IMR-90 (cell line): ENCODE measurements around the gene TEK. TPM values are rescaled to one million over a fixed set of nuclear protein-coding genes. Genes with fewer than 3 reads are reported as not detected.

Experiments
- ATAC-seq: fragments of 200-7000 bp; cut with Tn5 transposase; 2 replicates; pipeline ENCODE4 v1.9.1; 2020; ENCODE audit warnings: low read depth, mild to moderate bottlenecking, moderate library complexity
- BruUV-seq: library from RNA; stranded (reverse); fragments of 400-500 nt; replicated peaks from 2 replicates; lab custom pipeline; 2021; lab: Mats Ljungman, UMichigan
- CTCF ChIA-PET: fragments of 300-600 bp; formaldehyde crosslinking; extraction: SDS; loops from one replicate; lab custom pipeline; 2021; ENCODE audit warnings: antibody characterized with exemption; lab: Yijun Ruan, JAX
- POLR2A ChIA-PET: fragments of 300-600 bp; sonication (Branson Sonifier 250); formaldehyde crosslinking; loops from one replicate; lab custom pipeline; 2022; ENCODE audit warnings: antibody characterized with exemption; ENCODE audit not compliant: unreplicated experiment; lab: Charles Lee
- DNase-seq: peaks from one replicate; pipeline ENCODE4 v3.0.0; 2013
- H2AFZ ChIP-seq: replicated peaks from 2 replicates; pipeline ENCODE3; 2013; ENCODE audit warnings: low read length, mild to moderate bottlenecking; ENCODE audit not compliant: poor library complexity
- H2AK5ac ChIP-seq: 2 replicates; pipeline ENCODE4 v1.6.1; 2013; ENCODE audit warnings: low read depth, low read length, inconsistent platforms
- H2AK9ac ChIP-seq: replicated peaks from 2 replicates; pipeline ENCODE3; 2013; ENCODE audit warnings: mild to moderate bottlenecking, low read depth, low read length, moderate library complexity; ENCODE audit not compliant: poor library complexity
- H2BK120ac ChIP-seq: 2 replicates; pipeline ENCODE4 v1.6.1; 2013; ENCODE audit warnings: low read depth, low read length, inconsistent platforms
- H2BK15ac ChIP-seq: 3 replicates; pipeline ENCODE4 v1.6.1; 2013; ENCODE audit warnings: low read depth, low read length, inconsistent platforms
- H2BK20ac ChIP-seq: 2 replicates; pipeline ENCODE4 v1.6.1; 2013; ENCODE audit warnings: low read depth, mild to moderate bottlenecking, inconsistent platforms, low read length, moderate library complexity
- H2BK5ac ChIP-seq: 2 replicates; pipeline ENCODE4 v1.6.1; 2013; ENCODE audit warnings: mild to moderate bottlenecking, low read depth, low read length, inconsistent platforms; ENCODE audit not compliant: poor library complexity, severe bottlenecking
- H3K14ac ChIP-seq: replicated peaks from 2 replicates; pipeline ENCODE4 v1.6.1; 2013; ENCODE audit warnings: low read depth, low read length, inconsistent platforms
- H3K18ac ChIP-seq: 2 replicates; pipeline ENCODE4 v1.6.1; 2013; ENCODE audit warnings: low read depth, low read length, control low read depth
- H3K23ac ChIP-seq: 2 replicates; pipeline ENCODE4 v1.6.1; 2013; ENCODE audit warnings: low read depth, low read length, inconsistent platforms
- H3K27ac ChIP-seq: 2 replicates; pipeline ENCODE4 v1.5.1; 2013; ENCODE audit warnings: mild to moderate bottlenecking, control low read depth, low read length; ENCODE audit not compliant: insufficient read depth
- H3K27me3 ChIP-seq: 2 replicates; pipeline ENCODE4 v1.6.1; 2013; ENCODE audit warnings: low read length; ENCODE audit not compliant: control insufficient read depth, insufficient read depth
- H3K36me3 ChIP-seq: 2 replicates; pipeline ENCODE4 v1.6.1; 2013; ENCODE audit warnings: low read length, mixed read lengths; ENCODE audit not compliant: control insufficient read depth, insufficient read depth
- H3K4ac ChIP-seq: 2 replicates; pipeline ENCODE4 v1.6.1; 2013; ENCODE audit warnings: low read depth, low read length, inconsistent platforms
- H3K4me1 ChIP-seq: 2 replicates; pipeline ENCODE4 v1.6.1; 2013; ENCODE audit warnings: low read length, mixed read lengths; ENCODE audit not compliant: control insufficient read depth, insufficient read depth
- H3K4me2 ChIP-seq: 2 replicates; pipeline ENCODE4 v1.6.1; 2013; ENCODE audit warnings: low read depth, mild to moderate bottlenecking, control low read depth, low read length, moderate library complexity
- H3K4me3 ChIP-seq: 2 replicates; pipeline ENCODE4 v1.5.1; 2013; ENCODE audit warnings: low read depth, mild to moderate bottlenecking, control low read depth, low read length, moderate library complexity; ENCODE audit not compliant: insufficient read depth
- H3K56ac ChIP-seq: 2 replicates; pipeline ENCODE4 v1.6.1; 2013; ENCODE audit warnings: low read length, inconsistent platforms; ENCODE audit not compliant: insufficient read depth; ENCODE audit errors: extremely low read depth
- H3K79me1 ChIP-seq, 2 experiments: 2 replicates each; pipeline ENCODE4 v1.6.1; 2013; ENCODE audit warnings: low read length in 2 of 2, inconsistent platforms in 1 of 2, low read depth in 1 of 2
- H3K9ac ChIP-seq: 2 replicates; pipeline ENCODE4 v1.6.1; 2013; ENCODE audit warnings: low read depth, low read length, control low read depth
- H3K9me1 ChIP-seq: 2 replicates; pipeline ENCODE4 v1.6.1; 2013; ENCODE audit warnings: low read length, inconsistent platforms; ENCODE audit not compliant: insufficient read depth
- H3K9me3 ChIP-seq: 2 replicates; pipeline ENCODE4 v1.6.1; 2013; ENCODE audit warnings: low read length; ENCODE audit not compliant: control insufficient read depth, insufficient read depth
- H4K20me1 ChIP-seq: 2 replicates; pipeline ENCODE4 v1.6.1; 2013; ENCODE audit warnings: low read length, inconsistent platforms; ENCODE audit not compliant: insufficient read depth
- H4K5ac ChIP-seq: 2 replicates; pipeline ENCODE4 v1.6.1; 2013; ENCODE audit warnings: mild to moderate bottlenecking, low read depth, low read length, control low read depth
- H4K8ac ChIP-seq, 2 experiments: 2 replicates each; pipeline ENCODE4 v1.6.1; 2013; ENCODE audit warnings: low read depth in 2 of 2, low read length in 2 of 2, control low read depth in 1 of 2, inconsistent platforms in 1 of 2
- H4K91ac ChIP-seq: 2 replicates; pipeline ENCODE4 v1.6.1; 2013; ENCODE audit warnings: low read depth, low read length, inconsistent platforms; ENCODE audit not compliant: insufficient read depth
- BHLHE40 ChIP-seq: fragments of 150-350 bp; IDR thresholded peaks from 2 replicates; pipeline ENCODE4 v1.6.1; 2016; ENCODE audit warnings: mild to moderate bottlenecking, low read depth, low read length
- CEBPB ChIP-seq: IDR thresholded peaks from 2 replicates; pipeline ENCODE4 v1.6.1; 2012; ENCODE audit warnings: low read depth, low read length, improper control_type of control experiment
- CHD1 ChIP-seq: IDR thresholded peaks from 2 replicates; pipeline ENCODE4 v1.6.1; 2012; ENCODE audit warnings: low read depth, low read length, improper control_type of control experiment
- CTCF ChIP-seq: conservative IDR thresholded peaks from 2 replicates; pipeline ENCODE4 v1.5.1; 2012; ENCODE audit warnings: mild to moderate bottlenecking, low read depth, low read length, improper control_type of control experiment
- MAFK ChIP-seq: IDR thresholded peaks from 2 replicates; pipeline ENCODE4 v1.6.1; 2012; ENCODE audit warnings: low read depth, low read length, improper control_type of control experiment
- MAZ ChIP-seq: IDR thresholded peaks from 2 replicates; pipeline ENCODE4 v1.6.1; 2012; ENCODE audit warnings: low read depth, mild to moderate bottlenecking, low read length, improper control_type of control experiment, moderate library complexity, borderline replicate concordance
- RCOR1 ChIP-seq: IDR thresholded peaks from 2 replicates; pipeline ENCODE4 v1.6.1; 2012; ENCODE audit warnings: mild to moderate bottlenecking, low read length, improper control_type of control experiment; ENCODE audit not compliant: insufficient replicate concordance
- RFX5 ChIP-seq: IDR thresholded peaks from 2 replicates; pipeline ENCODE4 v1.8.0; 2012; ENCODE audit warnings: low read depth, mild to moderate bottlenecking, low read length, moderate library complexity
- SMC3 ChIP-seq: fragments of 150-350 bp; IDR thresholded peaks from 2 replicates; pipeline ENCODE4 v1.6.1; 2016; ENCODE audit warnings: low read depth, mild to moderate bottlenecking, antibody characterized with exemption, low read length, moderate library complexity
- USF2 ChIP-seq: fragments of 150-350 bp; IDR thresholded peaks from 2 replicates; pipeline ENCODE4 v1.6.1; 2017; ENCODE audit warnings: mild to moderate bottlenecking, antibody characterized with exemption, low read length, low read depth
- WGBS, 2 experiments: methylation state at CpG; one replicate each; pipeline versions ENCODE4 v1.1.5 to v1.1.7; 2013; ENCODE audit warnings: missing lambda C conversion rate in 2 of 2; ENCODE audit not compliant: insufficient read length in 1 of 2; ENCODE audit errors: extremely low coverage in 2 of 2; 5-methylcytosine and 5-hydroxymethylcytosine counted together
- dilution Hi-C: fragments of 300-500 bp; cut with HindIII; formaldehyde crosslinking; loops from one replicate; pipeline ENCODE4 v1.14.3; 2018; ENCODE audit warnings: low sequenced_read_pairs; ENCODE audit not compliant: unreplicated experiment
- in situ Hi-C: fragments of 300-500 bp; cut with MboI; formaldehyde crosslinking; loops from 3 replicates; pipeline ENCODE4 v1.14.3; 2019; ENCODE audit warnings: low sequenced_read_pairs, inconsistent platforms, mixed read lengths
- intact Hi-C: fragments of 100-400 bp; cut with micrococcal nuclease; formaldehyde crosslinking; loops from 2 replicates; pipeline ENCODE4 v1.10.0; 2022
- polyA plus RNA-seq, 3 experiments: library from polyadenylated mRNA; depleted of rRNA; stranded (reverse); fragments of >200 nt; gene quantifications; 2 replicates each; pipeline ENCODE4 v1.2.3, GENCODE V29; 2012; ENCODE audit warnings: low replicate concordance in 1 of 3
- total RNA-seq: library from RNA; depleted of rRNA; stranded (reverse); fragments of >200 nt; gene quantifications from 2 replicates; pipeline ENCODE4 v1.2.3, GENCODE V29; 2012

The TEK gene
- total and polyA plus RNA-seq, 2 of the 4 experiments (the other 2 are of a cell fraction): 6.3 to 11.7 TPM

DNA sequence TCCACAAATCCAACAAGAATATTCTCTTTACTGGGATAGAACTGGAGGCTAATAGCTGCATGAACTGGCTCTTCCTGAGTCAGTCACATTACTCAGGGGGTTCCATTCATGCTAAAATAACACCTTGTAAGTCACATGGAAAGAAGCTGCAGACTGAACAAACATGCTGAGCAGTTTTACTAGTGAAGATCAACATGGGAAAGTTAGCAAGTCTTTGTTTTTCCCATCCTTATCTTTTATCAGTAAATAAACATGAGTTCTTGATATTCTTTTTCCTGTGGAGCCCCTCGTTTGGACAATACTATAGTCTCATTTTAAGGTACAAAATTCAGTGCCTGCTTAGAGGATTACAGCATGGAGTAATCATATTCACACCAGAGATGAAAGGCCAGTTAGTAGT, 43.7 kb upstream of the TEK start:
- Histone ChIP-seq H4K5ac (no peak overlapping the region; the same call in 1 of the 2 replicates), H3K27ac (no peak overlapping the region), H3K9ac (no peak overlapping the region), H3K36me3 (no peaks in the 10 kb centered on the region), H3K4ac (no peak overlapping the region), H2BK15ac (no peak overlapping the region), H2AK9ac (no peak overlapping the region), H3K56ac (no peak overlapping the region), H2BK20ac (no peak overlapping the region), H3K27me3 (no peaks in the 10 kb centered on the region), H3K9me1 (no peaks in the 10 kb centered on the region), H2AK5ac (no peak overlapping the region), H3K79me1 (no peaks in the 10 kb centered on the region), H4K20me1 (no peaks in the 10 kb centered on the region), H3K4me2 (no peak overlapping the region), H3K4me1 (peaks cover 2% of the 10 kb centered on the region), H2AFZ (no peak overlapping the region), H4K91ac (no peak overlapping the region), H3K4me3 (no peak overlapping the region), H3K9me3 (no peaks in the 10 kb centered on the region), H3K14ac (no peak overlapping the region), H2BK5ac (no peak overlapping the region), H2BK120ac (no peak overlapping the region), H3K23ac (no peak overlapping the region), H3K18ac (no peak overlapping the region; the same call in 1 of the 2 replicates), H4K8ac (no peak overlapping the region)
- CTCF ChIA-PET: interaction anchor here (0.6 kb wide), 1 partner anchor 104 kb away, joined by 3 read pairs; no protein-coding TSS in a partner anchor
- DNase-seq (peak; percentile 31), ATAC-seq (no peak)
- POLR2A ChIA-PET: no interaction called here
- no peak for TF ChIP-seq CTCF
- TF ChIP-seq USF2: no peak
- no peak for TF ChIP-seq RFX5
- no peak for TF ChIP-seq MAZ
- no peak for TF ChIP-seq RCOR1
- TF ChIP-seq CEBPB: no peak
- no peak for TF ChIP-seq CHD1
- TF ChIP-seq BHLHE40: no peak
- TF ChIP-seq MAFK: no peak
- no peak for TF ChIP-seq SMC3
- intact Hi-C loops (no loop called here), dilution Hi-C loops (no loop called here), in situ Hi-C loops (no loop called here)
- WGBS, 2 experiments: no CpG with 5 or more reads among the region's 1 CpG
- BruUV-seq: no TSS peak
